HG02798 (cell line): ENCODE measurements around the gene MLLT10.

Experiments used
- ATAC-seq: cut with Tn5 transposase; IDR thresholded peaks from one replicate; pipeline ENCODE4 v1.9.1; 2021; ENCODE audit warnings: mild to moderate bottlenecking; ENCODE audit not compliant: unreplicated experiment, poor library complexity

The MLLT10 gene

DNA sequence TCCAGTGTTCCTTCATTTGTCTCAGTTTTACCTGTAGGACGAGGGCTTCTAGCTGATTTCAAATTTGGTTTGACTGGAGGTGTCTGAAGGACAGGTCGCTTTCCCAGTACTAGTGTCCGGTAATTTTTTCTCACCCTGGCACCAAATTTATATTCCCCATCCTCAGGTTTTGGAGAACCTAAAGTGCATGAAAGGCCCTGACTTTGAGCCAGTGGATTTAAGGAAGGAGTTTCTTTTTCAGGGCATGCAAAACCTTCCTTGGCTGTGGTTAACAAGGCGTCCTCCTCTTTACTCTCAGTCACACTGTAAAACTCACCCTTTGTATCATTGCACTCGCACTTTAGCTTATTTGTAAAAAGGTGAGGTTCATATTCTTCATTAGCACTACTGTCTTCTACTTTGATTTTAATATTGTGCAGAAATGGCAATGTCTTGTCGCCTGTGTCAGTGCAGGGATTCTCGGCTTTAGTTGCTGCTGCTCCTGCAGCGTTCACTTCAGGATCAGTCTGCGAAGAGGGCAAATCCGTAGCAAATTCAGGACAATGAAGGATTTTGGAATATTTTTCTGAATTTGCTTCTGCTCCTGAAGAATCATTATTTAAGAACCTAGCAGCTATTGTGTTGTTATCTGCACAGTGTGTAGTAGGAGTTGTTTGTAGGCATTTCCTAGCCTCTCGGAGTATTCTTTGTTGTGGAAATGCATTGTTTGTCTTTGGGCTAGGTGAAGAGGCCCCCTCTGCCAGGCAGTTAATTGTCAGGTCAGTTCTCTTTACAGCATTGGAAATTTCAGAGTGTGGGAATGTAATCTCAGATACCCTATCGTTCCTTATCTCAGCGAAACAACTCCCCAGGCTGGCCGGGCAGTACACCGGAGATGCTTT, 18.4 kb upstream of the MLLT10 start:
- ATAC-seq: no peak

DNA sequence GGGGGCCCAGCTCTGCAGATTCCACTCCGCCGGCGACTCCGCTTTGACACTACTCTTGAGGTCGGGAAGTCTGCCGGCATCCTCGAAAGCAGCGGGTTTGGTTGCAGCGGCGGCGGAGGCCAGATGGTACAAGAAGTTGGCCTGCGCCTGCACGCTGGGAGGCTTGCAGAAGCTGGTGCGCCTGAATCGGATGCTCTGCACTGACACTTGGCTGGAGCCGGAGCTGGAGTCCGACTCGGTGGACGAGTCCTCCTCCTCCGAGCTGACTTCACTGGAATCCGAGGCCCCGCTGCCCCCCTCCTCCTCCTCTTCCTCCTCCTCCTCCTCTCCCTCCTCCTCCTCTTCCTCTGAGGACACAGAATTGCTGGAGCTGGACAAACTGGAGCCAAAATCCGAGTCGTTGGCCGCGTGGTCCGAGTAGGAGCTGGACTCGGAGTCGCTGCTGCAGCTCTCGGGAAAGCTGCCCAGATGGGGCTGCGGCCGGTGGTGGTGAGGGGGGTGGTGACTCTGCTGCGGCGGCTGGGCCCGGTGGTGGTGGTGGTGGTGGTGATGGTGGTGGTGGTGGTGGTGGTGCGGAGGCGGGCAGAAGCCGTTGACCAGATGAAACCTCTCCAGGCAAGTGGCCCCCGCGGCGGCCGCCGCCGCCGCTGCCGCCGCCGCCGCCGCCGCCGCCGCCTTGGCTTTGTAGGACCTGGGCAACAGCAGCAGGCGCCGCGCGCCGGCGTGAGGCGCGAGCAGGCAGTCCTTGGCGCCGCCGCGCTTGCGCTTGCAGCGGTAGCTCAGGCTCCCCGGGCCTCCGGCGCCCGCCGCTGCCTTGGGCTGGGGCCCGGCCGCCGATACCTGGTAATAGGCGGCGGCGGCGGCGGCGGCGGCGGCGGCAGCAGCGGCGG, 17.5 kb upstream of the MLLT10 start:
- peak; percentile 68 for ATAC-seq

- peak; percentile 69 for ATAC-seq
Observed at GRCh38 chr10:21517134-21518031, 16.6 kb upstream of the MLLT10 start.

- ATAC-seq: no peak
Observed at GRCh38 chr10:21518149-21518640, 15.8 kb upstream of the MLLT10 start.

- no peak for ATAC-seq
Observed at GRCh38 chr10:21518641-21519396, 15.2 kb upstream of the MLLT10 start.

DNA sequence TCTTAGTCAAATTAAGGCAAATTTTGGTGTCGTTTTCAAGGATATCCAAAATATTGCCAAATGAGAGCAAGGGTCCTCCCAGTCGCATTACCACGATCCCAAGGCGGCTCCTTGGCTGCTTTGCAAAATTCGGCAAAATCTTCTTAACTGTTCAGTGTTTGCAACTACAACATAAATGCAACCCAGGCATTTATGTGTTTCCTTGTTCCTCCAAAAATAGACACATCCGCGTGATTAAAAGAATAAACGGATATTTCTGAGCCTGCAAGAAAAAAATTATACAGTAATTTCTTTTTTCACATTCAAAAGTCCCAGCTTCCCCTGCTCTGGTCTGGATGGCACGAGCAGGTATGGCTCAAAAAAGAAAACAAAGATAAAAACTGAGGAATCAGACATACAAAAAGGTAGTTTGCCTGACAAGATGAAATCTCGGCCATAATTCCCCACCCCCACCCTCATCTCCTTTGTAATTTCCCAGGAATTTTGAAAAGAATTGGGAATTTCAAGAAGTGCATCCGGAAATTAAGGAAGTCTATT, 14.6 kb upstream of the MLLT10 start:
- ATAC-seq: no peak

DNA sequence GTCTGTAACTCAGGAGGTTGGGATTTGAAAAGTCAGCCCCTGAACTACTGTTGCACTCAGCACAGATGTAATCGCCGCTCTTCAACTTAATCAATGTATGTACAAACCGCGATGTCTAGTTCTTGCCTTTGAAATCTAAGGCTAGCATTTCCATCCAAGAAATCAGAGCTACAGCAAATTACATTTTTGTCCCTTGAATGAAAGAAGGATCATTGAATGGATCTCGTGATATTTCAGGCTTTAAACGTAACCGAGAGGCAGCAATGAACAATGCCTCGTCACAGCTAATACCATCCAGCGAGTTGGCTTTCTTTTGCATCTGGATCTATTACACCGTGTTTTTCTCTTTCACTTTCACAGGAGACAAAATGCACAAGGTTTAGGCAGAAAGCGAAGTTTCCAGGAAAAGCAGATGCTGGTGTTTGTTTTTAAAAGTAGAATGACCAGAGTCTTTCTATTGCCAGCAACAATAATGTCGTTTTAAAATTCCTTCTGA, 14.0 kb upstream of the MLLT10 start:
- no peak for ATAC-seq

- ATAC-seq: no peak
Observed at GRCh38 chr10:21520509-21520908, 13.5 kb upstream of the MLLT10 start.

- no peak for ATAC-seq
Observed at GRCh38 chr10:21520949-21521348, 13.1 kb upstream of the MLLT10 start.

- no peak for ATAC-seq
Observed at GRCh38 chr10:21521751-21522533, 12.1 kb upstream of the MLLT10 start.

DNA sequence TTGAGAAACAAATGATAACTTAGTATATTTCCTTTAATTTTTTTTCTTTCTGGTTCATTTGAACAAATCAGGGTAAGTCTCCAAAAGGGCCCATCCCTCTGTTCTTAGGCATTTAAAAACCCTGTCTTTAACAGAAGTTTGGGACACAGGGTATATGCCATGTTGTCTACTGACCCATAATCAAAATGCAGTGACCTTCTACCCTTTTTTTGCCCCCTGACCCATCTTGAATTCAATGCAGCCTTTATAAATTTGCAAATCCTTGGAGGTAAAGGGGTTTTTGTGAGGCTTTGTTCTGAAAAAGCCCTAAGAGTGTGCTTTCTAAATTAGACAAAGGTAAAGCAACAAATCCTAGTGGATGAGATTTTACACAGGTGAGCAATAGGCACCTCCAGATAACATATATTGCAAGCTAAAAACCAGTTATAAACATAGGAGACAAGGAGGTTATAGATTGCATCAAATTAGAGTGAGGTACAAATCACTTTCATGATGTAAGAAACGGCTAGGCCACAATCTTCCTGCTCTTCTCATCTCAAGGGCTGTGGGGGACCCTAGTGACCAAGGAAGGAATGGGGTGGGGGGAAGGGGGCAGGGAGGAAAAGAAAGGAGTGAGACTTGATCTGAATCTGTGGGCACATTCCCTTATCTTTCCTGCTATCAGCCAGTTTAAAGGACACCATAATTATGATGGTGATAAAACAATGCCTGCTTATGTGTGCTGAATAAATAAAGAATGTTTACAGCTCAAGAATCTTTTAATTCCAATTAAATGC, 11.2 kb upstream of the MLLT10 start:
- no peak for ATAC-seq

DNA sequence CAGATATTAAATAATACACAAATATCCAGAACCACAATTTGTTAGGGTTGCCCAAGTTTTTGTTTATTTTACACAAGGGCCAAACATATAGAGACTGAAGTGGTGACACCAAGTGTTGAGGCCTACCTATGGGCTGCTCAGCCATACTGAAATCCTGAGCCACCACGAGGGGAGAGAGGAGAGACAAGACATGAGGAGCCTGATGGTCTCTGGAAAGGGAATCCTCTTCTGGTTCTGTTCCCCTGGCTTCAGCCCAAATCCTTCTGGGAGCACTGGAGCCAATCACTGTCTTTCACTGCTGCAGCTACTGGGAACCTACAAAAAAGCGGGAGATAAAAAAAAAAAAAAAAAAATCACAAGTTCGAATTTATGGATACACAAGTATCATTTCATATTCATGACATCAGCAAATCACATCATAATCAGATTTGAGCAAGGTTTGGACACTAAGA, 10.4 kb upstream of the MLLT10 start:
- no peak for ATAC-seq

GRCh38 chr10:21524131-21524525, 9.9 kb upstream of the MLLT10 start:
- ATAC-seq: no peak

- no peak for ATAC-seq
Observed at GRCh38 chr10:21524526-21525366, 9.3 kb upstream of the MLLT10 start.

GRCh38 chr10:21525367-21526187, 8.5 kb upstream of the MLLT10 start, which contains the start of gene SKIDA1:
Gene SKIDA1, minus strand, starts transcription at chr10:21525682. Its CDS starts 7,860 bp downstream, at chr10:21517822.
- ATAC-seq: peak; percentile 67
